ENCODE measurements around the gene FXYD3. TPM values are rescaled to one million over a fixed set of nuclear protein-coding genes. Genes with fewer than 3 reads are reported as not detected.

The FXYD3 gene
- total and polyA plus RNA-seq, 2 of the 13 experiments (the other 11 are each of a cell fraction or from before 2014, with no cell fraction given) = 4.9 TPM; not detected in 1

- no peak for TF ChIP-seq ZNF276 (CRISPR knock-in tag; IDR thresholded peaks at IDR 0.05; ENCODE audit: low read depth)
- no peak for TF ChIP-seq SRF (IDR thresholded peaks at IDR 0.05; ENCODE audit: low read depth, low read length)
- TF ChIP-seq HOXA3 (CRISPR knock-in tag; IDR thresholded peaks at IDR 0.05) = peak; percentile 30; the same call in 1 of the 2 replicates
Observed at GRCh38 chr19:35112995-35113688, 2.5 kb upstream of the FXYD3 start (continued).

GRCh38 chr19:35114353-35115176 is 1.1 kb upstream of the FXYD3 start:
- DNase-seq (ENCODE audit: low spot score) (peak; percentile 43), ATAC-seq (peak; percentile 72), FAIRE-seq (no peak)
- intact Hi-C loops (cut with micrococcal nuclease; ENCODE audit: unreplicated experiment) (no loop called here), in situ Hi-C loops (cut with HindIII; ENCODE audit: extremely low pct_ligation_motif_present, low pct_unique_long_range_greater_than_20kb) (no loop called here)
- peaks cover 92% of the 10 kb centered on the region for H3K4me1 ChIP-seq (ENCODE audit: insufficient read depth, low read length)
- H3K4me3 ChIP-seq (replicated peaks in 1 of 3; ENCODE audit: insufficient read depth in 1 of 3, low read depth in 2 of 3, low read length in 3 of 3) = peak overlapping the region; percentile 18 to 64 (median 29); a peak in 5 of 6 replicates
- H3K9ac ChIP-seq (ENCODE audit: insufficient read depth, low read depth, low read length) = 0 out of 2 replicates have a peak overlapping the region, but pooled peaks have one; percentile 3
- no peaks in the 10 kb centered on the region for H3K79me2 ChIP-seq (ENCODE audit: insufficient read depth, low read length)
- CTCF ChIA-PET (ENCODE audit: low intra/inter-chr PET ratio, low total read pairs) = interaction anchor here (1.9 kb wide), 1 partner anchor 21 kb away, joined by 11 read pairs; the partner anchor contains the start of gene LGI4
- 0 out of 5 replicates have a peak, but pooled peaks cover 0 to 6% of the 10 kb centered on the region in 2 experiments for H3K27me3 ChIP-seq (ENCODE audit: control insufficient read depth in 1 of 2, insufficient read depth in 2 of 2, low read length in 2 of 2)
- no peaks in the 10 kb centered on the region for H3K9me3 ChIP-seq (ENCODE audit: low read length)
- no peak overlapping the region for H2AFZ ChIP-seq (ENCODE audit: low read length)
- H3K36me3 ChIP-seq (replicated peaks in 1 of 2; ENCODE audit: control insufficient read depth in 1 of 2, insufficient read depth in 2 of 2, low read length in 2 of 2) = no peaks in the 10 kb centered on the region
- 15% methylated on average over 16 of the region's 23 CpGs for WGBS (ENCODE audit: low lambda C conversion rate)
- no TSS peak for BruUV-seq (replicated peaks)
- H4K20me1 ChIP-seq (ENCODE audit: insufficient read depth, low read length) = no peaks in the 10 kb centered on the region
- POLR2A ChIA-PET = no interaction called here
- H3K4me2 ChIP-seq (ENCODE audit: low read depth, low read length) = peak overlapping the region; percentile 72
- H3K27ac ChIP-seq (ENCODE audit: extremely low read length, insufficient read depth, low read length) = no peak overlapping the region
- TF ChIP-seq ZBTB44 (CRISPR knock-in tag; IDR thresholded peaks at IDR 0.05) (no peak), ZNF326 (CRISPR knock-in tag; IDR thresholded peaks at IDR 0.05; ENCODE audit: borderline replicate concordance) (no peak), SIX4 (CRISPR knock-in tag; IDR thresholded peaks at IDR 0.05) (no peak), GATA4 (IDR thresholded peaks at IDR 0.05; ENCODE audit: borderline replicate concordance, low read depth) (no peak), ERF (CRISPR knock-in tag; IDR thresholded peaks at IDR 0.05) (no peak), HCFC1 (IDR thresholded peaks at IDR 0.05; ENCODE audit: low read depth, low read length) (no peak), SNAPC4 (CRISPR knock-in tag; IDR thresholded peaks at IDR 0.05) (0 out of 2 replicates have a peak, but pooled peaks have one; percentile 54), NFKB2 (CRISPR knock-in tag; IDR thresholded peaks at IDR 0.05; ENCODE audit: borderline replicate concordance) (no peak), KLF6 (CRISPR knock-in tag; IDR thresholded peaks at IDR 0.05) (no peak)
